GM12878 (cell line): ENCODE measurements around the gene SESN3. TPM values are rescaled to one million over a fixed set of nuclear protein-coding genes. Genes with fewer than 3 reads are reported as not detected.

Experiments used
- ATAC-seq: fragments of 200-7000 bp; cut with Tn5 transposase; 3 replicates; pipeline ENCODE4 v1.9.1; 2020; ENCODE audit warnings: mild to moderate bottlenecking, moderate library complexity
- BruUV-seq: library from RNA; stranded (reverse); fragments of 400-500 nt; replicated peaks from 2 replicates; lab custom pipeline; 2021; lab: Mats Ljungman, UMichigan
- CTCF ChIA-PET: fragments of 300-600 bp; sonication (Branson Sonifier 250); formaldehyde crosslinking; extraction: SDS; loops from one replicate; lab custom pipeline; 2021; ENCODE audit warnings: inconsistent platforms; lab: Yijun Ruan, JAX
- POLR2A ChIA-PET: fragments of 350-600 bp; formaldehyde crosslinking; extraction: SDS; loops from one replicate; lab custom pipeline; 2021; ENCODE audit warnings: inconsistent platforms; lab: Charles Lee
- RAD21 ChIA-PET: fragments of 300-600 bp; sonication (Branson Sonifier 250); formaldehyde crosslinking; loops from one replicate; lab custom pipeline; 2023; ENCODE audit warnings: antibody characterized with exemption; ENCODE audit not compliant: unreplicated experiment; lab: Charles Lee
- SMC1A ChIA-PET: fragments of 300-600 bp; sonication (Branson Sonifier 250); formaldehyde crosslinking; loops from one replicate; lab custom pipeline; 2023; ENCODE audit not compliant: unreplicated experiment, uncharacterized antibody; lab: Charles Lee
- DNase-seq: peaks from one replicate; pipeline ENCODE4 v3.0.0-alpha.2; 2011; ENCODE audit warnings: low read depth, low spot score
- FAIRE-seq: peaks from 3 replicates; lab custom pipeline; 2011; peaks lifted over from hg19 to GRCh38; lab: Jason Lieb, UNC
- H2AFZ ChIP-seq: 2 replicates; pipeline ENCODE4 v1.6.0; 2011; ENCODE audit warnings: low read depth, low read length, control low read depth; ENCODE audit not compliant: control insufficient read depth
- H3K27ac ChIP-seq: 2 replicates; pipeline ENCODE4 v1.5.1; 2011; ENCODE audit warnings: control low read depth; ENCODE audit not compliant: control insufficient read depth, insufficient read depth
- H3K27me3 ChIP-seq, 2 experiments: replicated peaks in 1 of 2; 2 replicates each; pipeline versions ENCODE4 v1.6.0 to v1.6.1; 2011; ENCODE audit warnings: low read length in 1 of 2; ENCODE audit not compliant: control insufficient read depth in 2 of 2, insufficient read depth in 2 of 2
- H3K36me3 ChIP-seq, 2 experiments: 2 replicates each; pipeline ENCODE4 v1.5.1; 2011; ENCODE audit warnings: low read length in 1 of 2; ENCODE audit not compliant: control insufficient read depth in 2 of 2, insufficient read depth in 2 of 2
- H3K4me1 ChIP-seq: 2 replicates; pipeline ENCODE4 v1.6.1; 2011; ENCODE audit warnings: mild to moderate bottlenecking, low read length, moderate library complexity, mixed read lengths; ENCODE audit not compliant: control insufficient read depth, insufficient read depth
- H3K4me2 ChIP-seq: 2 replicates; pipeline ENCODE4 v1.6.0; 2011; ENCODE audit warnings: control low read depth; ENCODE audit not compliant: control insufficient read depth, insufficient read depth
- H3K4me3 ChIP-seq: fragments of 200-600 bp; sonication (generic); 2 replicates; pipeline ENCODE4 v1.5.1; 2016
- H3K79me2 ChIP-seq: 2 replicates; pipeline ENCODE4 v1.6.0; 2011; ENCODE audit warnings: low read length; ENCODE audit not compliant: control insufficient read depth, insufficient read depth
- H3K9ac ChIP-seq: 2 replicates; pipeline ENCODE4 v1.8.0; 2011; ENCODE audit warnings: low read length, control low read depth, mixed read lengths; ENCODE audit not compliant: control insufficient read depth, insufficient read depth
- H3K9me3 ChIP-seq: replicated peaks from 3 replicates; pipeline ENCODE4 v1.5.1; 2011; ENCODE audit warnings: mild to moderate bottlenecking, low read length; ENCODE audit not compliant: control insufficient read depth, insufficient read depth
- H4K20me1 ChIP-seq: 2 replicates; pipeline ENCODE4 v1.6.0; 2011; ENCODE audit not compliant: control insufficient read depth, insufficient read depth
- ATF2 ChIP-seq: IDR thresholded peaks from 2 replicates; pipeline ENCODE4 v1.6.1; 2012; ENCODE audit warnings: low read length, inconsistent platforms
- EZH2 ChIP-seq: IDR thresholded peaks from 2 replicates; pipeline ENCODE4 v1.6.1; 2012; ENCODE audit warnings: low read depth, mild to moderate bottlenecking, control low read depth, inconsistent platforms, low read length, borderline replicate concordance; ENCODE audit not compliant: control insufficient read depth
- HDGF ChIP-seq: fragments of 450-650 bp; IDR thresholded peaks from 2 replicates; pipeline ENCODE4 v1.6.1; 2016; ENCODE audit warnings: antibody characterized with exemption
- HSF1 ChIP-seq: fragments of 150-350 bp; IDR thresholded peaks from 2 replicates; pipeline ENCODE4 v1.6.1; 2014; ENCODE audit warnings: mild to moderate bottlenecking, low read depth, low read length
- KAT2A ChIP-seq: conservative IDR thresholded peaks from 2 replicates; pipeline ENCODE4 v1.6.1; 2011; ENCODE audit warnings: low read depth, low read length; ENCODE audit not compliant: control insufficient read depth
- NKRF ChIP-seq: fragments of 450-650 bp; conservative IDR thresholded peaks from 2 replicates; pipeline ENCODE4 v1.6.1; 2017; ENCODE audit warnings: mild to moderate bottlenecking, moderate library complexity
- PKNOX1 ChIP-seq: fragments of 450-650 bp; IDR thresholded peaks from 2 replicates; pipeline ENCODE4 v1.6.1; 2016; ENCODE audit warnings: mild to moderate bottlenecking
- POLR2A ChIP-seq: IDR thresholded peaks from 2 replicates; pipeline ENCODE4 v1.6.1; 2011; ENCODE audit warnings: low read depth, mild to moderate bottlenecking, low read length
- POLR2AphosphoS2 ChIP-seq: IDR thresholded peaks from 2 replicates; pipeline ENCODE4 v1.6.1; 2011; ENCODE audit warnings: low read depth, mild to moderate bottlenecking, low read length, improper control_type of control experiment, moderate library complexity
- PRDM15 ChIP-seq: fragments of 450-650 bp; formaldehyde crosslinking; IDR thresholded peaks from 2 replicates; pipeline ENCODE4 v1.4.0; 2020; ENCODE audit warnings: mild to moderate bottlenecking, moderate library complexity
- SIX5 ChIP-seq: IDR thresholded peaks from 2 replicates; pipeline ENCODE4 v1.6.1; 2011; ENCODE audit warnings: mild to moderate bottlenecking, low read depth, low read length, moderate library complexity; ENCODE audit not compliant: severe bottlenecking
- STAT1 ChIP-seq: fragments of 450-650 bp; conservative IDR thresholded peaks from 2 replicates; pipeline ENCODE4 v1.6.1; 2014; ENCODE audit warnings: antibody characterized with exemption, mild to moderate bottlenecking
- WGBS: methylation state at CpG from one replicate; pipeline ENCODE4 v1.1.6; 2016; ENCODE audit warnings: low lambda C conversion rate; ENCODE audit not compliant: insufficient replicate concordance, insufficient coverage; ENCODE audit errors: missing lambda C conversion rate; 5-methylcytosine and 5-hydroxymethylcytosine counted together
- in situ Hi-C: fragments of 300-500 bp; cut with MboI; formaldehyde crosslinking; loops from 9 replicates; pipeline ENCODE4 v1.14.3; 2018; ENCODE audit warnings: mixed read lengths
- intact Hi-C: fragments of 100-400 bp; cut with micrococcal nuclease; formaldehyde crosslinking; loops from one replicate; pipeline ENCODE4 v1.14.2; 2022; ENCODE audit not compliant: unreplicated experiment
- polyA plus RNA-seq, 11 experiments: library from polyadenylated mRNA; depleted of rRNA in 4 of 11; unstranded in 6 of 11; stranded (reverse) in 5 of 11; fragments of >200 nt; fragmentation: Nextera tagmentation in 4 of 11; fragmentation: Illumina TruSeq in 1 of 11; extraction: Ambion mirVana in 4 of 11; extraction: Trizol in 1 of 11; gene quantifications; 1 replicate in 1 of 11; 2 replicates in 10 of 11; pipeline versions ENCODE4 v1.2.1 to v1.2.3, GENCODE V29; 2011 to 2016; ENCODE audit warnings: inconsistent platforms in 2 of 11, missing spikeins in 2 of 11, low read depth in 1 of 11
- total RNA-seq, 4 experiments: library from RNA; depleted of rRNA in 3 of 4; stranded (reverse); fragments of >200 nt in 3 of 4; fragmentation: Illumina TruSeq in 1 of 4; extraction: Trizol in 1 of 4; gene quantifications; 2 replicates each; pipeline versions ENCODE4 v1.2.1 to v1.2.3, GENCODE V29; 2013 to 2021

The SESN3 gene
- total and polyA plus RNA-seq, 10 of the 15 experiments (the other 5 are each of a cell fraction or from before 2014, with no cell fraction given), result 0.64 to 6.7 (median 3.0) TPM

GRCh38 chr11:95277868-95278267, 46.9 kb upstream of the SESN3 start:
- in situ Hi-C loops (no loop called here), intact Hi-C loops (no loop called here)
- FAIRE-seq (no peak), ATAC-seq (no peak), DNase-seq (no peak)
- ChIA-PET SMC1A (interaction anchor here (0.7 to 1.3 kb wide), 2 partner anchors 16 to 23 kb away, joined by 3 read pairs; no protein-coding TSS in a partner anchor), RAD21 (no interaction called here), CTCF (no interaction called here), POLR2A (no interaction called here)
- no TSS peak for BruUV-seq
- H3K9ac ChIP-seq, result no peak overlapping the region
- no peaks in the 10 kb centered on the region for H4K20me1 ChIP-seq
- H3K27me3 ChIP-seq, result peaks cover 0 to 8% of the 10 kb centered on the region in 2 experiments; a peak in 2 of 4 replicates
- H3K4me3 ChIP-seq, result no peak overlapping the region
- H3K79me2 ChIP-seq, result no peaks in the 10 kb centered on the region
- no peaks in the 10 kb centered on the region for H3K36me3 ChIP-seq
- no peak overlapping the region for H2AFZ ChIP-seq
- no peaks in the 10 kb centered on the region for H3K9me3 ChIP-seq
- 66% methylated on average over 2 of the region's 2 CpGs for WGBS
- no peak overlapping the region for H3K4me2 ChIP-seq
- peaks cover 6% of the 10 kb centered on the region for H3K4me1 ChIP-seq
- no peak overlapping the region for H3K27ac ChIP-seq
- no peak for TF ChIP-seq ATF2
- TF ChIP-seq POLR2AphosphoS2, result no peak
- TF ChIP-seq EZH2, result no peak
- no peak for TF ChIP-seq HSF1
- TF ChIP-seq POLR2A, result no peak
- TF ChIP-seq SIX5, result no peak
- TF ChIP-seq PRDM15 (CRISPR knock-in tag), result no peak
- TF ChIP-seq PKNOX1, result no peak
- no peak for TF ChIP-seq STAT1
- TF ChIP-seq KAT2A, result no peak
- no peak for TF ChIP-seq NKRF
- TF ChIP-seq HDGF, result no peak
